Adrenal gland (tissue), 5 donors: Measurements from ENCODE around the gene SLC3A2.

Experiments
- CTCF ChIP-seq, 6 experiments: fragments of 450-650 bp in 4 of 6; fragments of 200-600 bp in 2 of 6; sonication (generic) in 1 of 6; IDR thresholded peaks; 1 replicate in 5 of 6; 2 replicates in 1 of 6; pipeline versions ENCODE4 v1.5.1 to v1.8.0; 2016 to 2021; ENCODE audit warnings: antibody characterized with exemption in 6 of 6, mild to moderate bottlenecking in 2 of 6, moderate library complexity in 1 of 6
- POLR2A ChIP-seq, 2 donors: fragments of 450-650 bp; IDR thresholded peaks; one replicate each; pipeline ENCODE4 v1.6.1; 2017; ENCODE audit warnings: antibody characterized with exemption in 2 of 2, mild to moderate bottlenecking in 2 of 2, moderate library complexity in 1 of 2
- donor health status: DM: no; HTN: no; CAD: no.

GRCh38 chr11:62855571-62856332, 24.9 kb upstream of the SLC3A2 start:
- TF ChIP-seq CTCF (IDR thresholded peaks at IDR 0.05) (peak in 1 of 6 experiments; percentile 5), POLR2A (IDR thresholded peaks at IDR 0.05) (peak; percentile 96 to 97)
